ENCODE data around the gene LMX1A.

LMX1A gene

DNA sequence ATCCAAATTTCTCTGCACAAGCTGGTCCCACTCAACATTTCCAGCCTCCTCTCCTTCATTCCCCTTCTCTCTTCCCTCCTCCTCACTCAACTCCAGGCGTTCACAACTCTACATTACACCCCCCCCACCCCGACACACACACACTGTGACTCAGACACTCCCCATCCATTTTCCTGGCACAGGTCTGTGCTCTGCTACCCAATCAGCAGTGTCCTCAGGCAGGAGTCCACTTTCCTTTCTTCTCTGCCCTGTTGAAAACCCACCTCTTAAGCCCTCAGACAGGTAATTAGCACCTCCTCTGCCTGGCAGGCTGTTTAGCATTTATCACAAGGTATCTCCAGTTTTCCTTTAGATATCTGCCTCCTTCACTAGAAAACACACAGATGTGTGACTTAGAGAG lies 8.8 kb upstream of the LMX1A start:
- DNase-seq: no peak

DNA sequence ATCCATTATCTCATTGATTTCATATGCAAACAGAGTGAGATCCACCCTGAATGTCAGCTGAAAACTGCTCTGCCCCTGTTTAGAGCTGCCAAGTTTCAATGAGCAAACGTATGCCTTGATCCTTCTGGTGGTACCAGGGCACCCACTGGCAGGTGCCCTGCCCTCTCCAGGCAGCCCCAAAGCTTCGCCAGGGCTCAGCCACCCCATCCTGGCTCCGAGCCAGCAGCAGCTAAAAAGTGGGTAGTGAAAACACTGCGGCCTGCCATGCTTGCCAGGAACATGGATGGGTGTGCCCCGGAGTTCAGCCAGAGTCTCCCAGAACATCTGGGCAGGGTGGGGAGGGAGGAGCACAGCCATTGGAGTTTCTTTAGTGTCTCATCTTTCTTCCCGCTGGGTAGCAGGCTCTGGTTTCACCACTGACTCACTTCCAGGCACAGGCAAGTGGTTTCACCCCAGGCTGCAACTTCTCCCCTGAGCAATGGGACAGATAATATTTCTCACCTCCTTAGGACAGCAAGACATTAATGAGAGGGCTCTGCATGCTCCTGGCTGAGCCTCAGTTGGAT lies 8.1 kb upstream of the LMX1A start:
- peak; percentile 21 for DNase-seq

DNA sequence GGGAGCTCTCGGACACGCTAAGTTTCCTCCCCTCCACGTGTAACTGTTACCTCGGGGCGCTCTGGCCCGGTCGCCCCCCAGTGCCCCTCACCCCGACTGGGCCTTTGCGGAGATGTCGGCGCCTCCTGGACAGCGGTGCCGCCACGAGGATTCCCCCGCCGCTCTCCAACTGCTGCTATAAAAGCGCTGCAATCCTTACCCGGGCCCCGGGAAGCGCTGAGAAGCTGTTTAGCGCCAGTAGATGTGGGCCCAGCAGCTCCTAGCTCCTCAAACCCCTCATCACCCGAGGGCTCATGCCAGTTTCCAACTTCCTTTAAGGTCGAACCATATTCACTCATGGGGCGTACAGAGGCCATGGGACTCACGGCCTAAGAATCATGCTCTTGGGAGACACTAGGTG lies 361 bp upstream of the LMX1A start:
- no peak for DNase-seq

DNA sequence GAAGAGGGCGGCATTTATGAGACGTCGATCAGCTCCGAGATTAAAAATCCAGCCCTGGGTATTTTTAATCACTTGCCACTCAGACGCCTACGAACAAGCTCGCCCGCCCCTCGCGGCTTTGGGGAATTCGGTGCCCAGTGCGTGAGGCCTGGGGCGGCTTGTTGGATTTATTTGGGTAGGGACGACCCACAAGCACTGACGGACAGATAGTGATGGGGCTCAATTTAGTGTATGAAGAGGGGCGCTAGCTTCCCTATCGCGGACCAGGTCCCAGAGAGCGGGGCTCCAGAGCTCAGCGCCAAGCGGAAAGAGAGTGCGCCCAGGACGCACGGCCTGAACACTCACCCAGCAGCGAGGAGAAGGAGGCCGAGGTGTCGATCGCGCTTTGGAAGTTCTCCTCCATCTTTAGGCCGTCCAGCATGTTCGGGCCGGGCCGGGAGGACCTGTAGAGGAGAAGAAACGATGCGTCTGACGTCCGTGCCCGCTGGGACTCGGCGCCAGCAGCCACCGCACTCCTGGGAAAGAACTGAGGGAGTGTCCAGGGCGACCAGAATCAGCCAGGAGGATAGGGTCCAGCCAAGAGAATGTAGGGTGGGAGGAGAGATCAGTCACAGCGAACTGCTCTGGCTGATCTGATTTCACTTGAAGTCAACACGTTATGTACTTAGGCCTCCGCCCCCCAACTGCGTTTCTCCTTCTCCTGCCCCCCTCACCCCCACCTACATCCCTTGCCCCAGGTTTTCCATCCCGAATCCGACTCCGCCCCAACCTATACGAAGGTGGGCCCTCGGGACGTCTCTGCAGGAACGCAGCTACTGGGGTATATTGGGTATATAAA lies 1.2 kb downstream of the LMX1A start:
- no peak for DNase-seq

DNA sequence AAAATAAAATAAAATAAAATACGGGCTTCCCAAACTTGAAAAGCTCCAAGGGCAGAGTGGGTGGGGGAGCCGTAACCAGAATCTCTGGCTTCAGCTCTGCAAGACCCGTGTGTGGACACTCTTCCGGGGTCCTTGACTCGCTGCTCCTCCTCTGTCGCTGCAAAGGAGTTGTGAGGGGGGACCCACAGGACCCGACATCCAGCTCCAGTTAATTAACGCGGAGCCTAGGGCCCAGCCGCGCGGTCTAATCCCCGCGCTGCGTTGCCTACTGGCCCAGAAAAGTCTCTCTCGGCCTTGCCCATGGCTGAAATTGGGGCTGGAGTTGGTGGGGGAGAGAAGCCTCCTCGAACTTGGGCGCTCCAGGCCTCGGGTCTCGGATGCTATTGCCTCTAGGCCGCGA lies 1.8 kb downstream of the LMX1A start:
- DNase-seq: no peak

DNA sequence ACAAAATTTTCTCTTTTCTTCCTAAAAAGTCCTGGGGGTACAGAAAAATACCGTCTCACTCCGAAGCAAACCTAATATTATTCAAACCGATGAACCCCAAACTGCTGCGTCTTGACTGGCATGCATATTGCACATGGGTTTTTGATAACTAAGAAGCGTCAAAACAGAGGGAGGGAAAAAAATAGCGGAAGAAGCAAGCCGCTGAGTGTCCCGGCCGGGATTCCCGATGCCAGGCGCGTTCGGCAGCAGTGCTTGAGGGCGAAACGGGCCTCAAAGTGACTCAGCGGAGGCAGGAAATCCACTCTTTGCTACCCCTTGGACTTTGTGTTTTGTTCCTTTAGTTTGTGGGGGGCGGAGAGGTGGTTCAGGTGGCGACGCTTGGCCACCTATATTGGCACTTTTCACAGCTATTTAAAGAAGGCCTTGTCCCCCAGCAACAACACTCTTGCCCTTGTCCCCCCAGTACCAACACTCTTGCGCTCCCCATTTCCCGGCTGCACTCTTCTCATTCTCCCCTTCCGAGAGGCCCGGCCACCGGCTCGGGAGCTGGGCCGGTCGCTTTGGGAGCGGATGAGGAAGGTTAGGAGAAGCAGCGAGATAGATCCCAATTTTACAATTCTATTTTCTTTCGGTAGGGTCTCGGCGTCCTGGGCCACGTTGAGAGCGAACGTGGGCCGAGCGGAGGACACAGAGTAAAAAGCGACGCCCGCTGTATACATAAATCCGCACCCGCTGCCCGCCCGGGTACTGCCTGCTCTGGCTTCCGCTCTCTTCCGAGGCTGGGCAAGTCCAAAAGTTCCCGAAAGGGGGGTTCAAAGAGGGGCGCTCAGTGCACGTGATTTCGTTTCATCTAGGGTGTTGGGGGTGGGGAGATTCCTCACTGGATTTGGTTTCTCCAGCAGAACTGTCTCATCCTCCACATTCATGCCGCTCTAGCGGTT lies 2.5 kb downstream of the LMX1A start:
- DNase-seq: no peak

DNA sequence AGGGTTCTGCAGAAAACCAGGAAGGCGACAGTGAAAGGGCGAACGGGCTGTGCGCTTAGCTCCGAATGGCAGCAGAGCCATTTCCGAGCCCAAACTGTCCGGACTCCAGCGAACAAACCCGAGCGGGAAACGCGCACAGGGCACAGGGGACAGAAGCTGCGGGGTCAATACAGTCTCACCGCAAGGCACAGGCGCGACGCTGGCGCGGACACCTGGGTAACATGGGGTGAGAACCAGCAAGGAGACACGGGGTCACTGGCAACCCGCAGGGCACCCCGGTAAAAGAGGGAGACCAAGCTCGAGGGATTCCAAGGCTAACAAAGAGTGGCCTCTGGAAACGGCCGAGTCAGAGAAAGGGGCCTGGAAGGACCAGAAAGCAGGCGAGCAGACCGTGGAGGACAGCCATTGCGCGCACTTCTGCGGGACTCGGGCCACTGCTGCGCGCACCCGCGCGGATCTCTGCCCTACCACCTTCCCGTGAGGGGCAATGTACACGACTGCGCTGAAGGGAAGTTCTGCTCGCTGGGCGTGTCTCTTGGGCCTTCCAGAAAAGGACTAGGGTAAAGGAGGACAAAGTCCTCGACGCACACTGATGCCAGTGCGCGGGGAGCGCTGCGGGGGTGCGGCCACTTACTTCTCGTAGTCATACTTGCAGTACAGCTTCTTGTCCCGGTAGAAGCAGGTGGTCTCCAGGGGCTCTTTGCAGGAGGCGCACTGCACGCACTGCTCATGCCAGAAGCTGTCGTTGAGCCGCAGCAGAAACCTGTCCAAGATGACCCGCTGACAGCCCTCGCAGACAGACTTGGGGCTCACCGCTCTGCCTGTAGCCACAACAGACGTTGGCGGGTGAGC lies 3.8 kb downstream of the LMX1A start:
- no peak for DNase-seq

DNA sequence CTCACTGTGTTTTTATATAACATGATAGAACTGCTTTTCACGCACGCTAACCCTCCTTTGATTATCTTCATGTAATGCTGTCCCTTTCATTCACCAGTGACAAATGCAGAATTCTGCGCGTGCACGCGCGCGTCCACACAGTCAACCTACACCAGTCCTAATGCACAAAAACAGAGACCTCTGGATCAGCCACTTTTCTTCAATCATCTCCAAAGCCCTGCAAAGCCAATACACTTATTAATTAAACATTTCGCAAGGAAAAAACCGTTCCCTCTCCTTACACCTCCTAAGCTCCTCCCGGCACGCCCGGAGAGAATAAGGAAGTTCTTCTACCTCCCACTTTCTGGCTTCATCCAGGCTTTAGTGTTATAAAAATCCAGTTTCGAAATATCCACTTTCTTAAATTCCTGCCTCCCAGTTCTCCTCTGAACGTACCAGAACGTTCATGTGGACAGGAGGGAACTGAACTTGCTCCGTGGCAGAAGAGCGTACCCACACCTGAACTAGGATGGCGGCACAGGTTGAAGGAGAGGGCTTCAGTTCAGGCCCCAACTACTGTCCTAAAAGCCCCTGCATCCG lies 4.6 kb downstream of the LMX1A start:
- DNase-seq: no peak

DNA sequence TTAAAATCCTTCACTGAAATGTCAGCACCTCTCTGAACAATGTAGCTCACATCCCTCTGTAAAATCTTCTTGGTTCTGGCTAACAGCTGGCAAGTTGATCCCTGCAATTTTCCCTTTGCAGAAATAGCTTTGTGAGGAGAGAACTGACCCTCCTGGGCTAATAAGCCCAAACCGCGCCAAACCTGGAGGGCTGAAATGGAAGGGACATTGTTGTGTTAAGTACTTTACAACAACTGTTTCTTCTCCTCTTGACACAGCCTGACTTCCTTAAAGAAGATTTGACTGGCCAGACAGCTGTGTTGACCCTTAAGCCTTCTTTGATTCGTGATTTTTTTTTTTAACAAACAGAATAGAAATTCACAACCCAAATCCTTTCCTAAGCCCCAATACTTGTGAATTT lies 5.7 kb downstream of the LMX1A start:
- no peak for DNase-seq

DNA sequence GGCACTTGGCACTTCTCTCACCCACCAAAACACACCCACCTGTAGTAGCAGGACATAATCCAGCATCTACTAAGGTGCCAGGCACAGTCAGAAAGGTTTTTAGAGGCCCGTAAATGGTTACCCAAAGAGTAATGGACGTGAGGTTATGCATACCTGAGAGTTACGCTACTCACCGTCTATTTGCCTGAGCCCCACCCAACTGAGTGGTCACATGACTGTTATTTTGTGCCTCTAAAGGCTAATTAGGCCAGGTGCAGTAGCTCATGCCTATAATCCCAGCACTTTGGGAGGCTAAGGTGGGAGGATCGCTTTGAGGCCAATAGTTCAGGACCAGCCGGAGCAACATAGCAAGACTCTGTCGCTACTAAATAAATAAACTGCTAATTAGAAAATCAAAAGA lies 11.0 kb downstream of the LMX1A start:
- DNase-seq: peak; percentile 34

DNA sequence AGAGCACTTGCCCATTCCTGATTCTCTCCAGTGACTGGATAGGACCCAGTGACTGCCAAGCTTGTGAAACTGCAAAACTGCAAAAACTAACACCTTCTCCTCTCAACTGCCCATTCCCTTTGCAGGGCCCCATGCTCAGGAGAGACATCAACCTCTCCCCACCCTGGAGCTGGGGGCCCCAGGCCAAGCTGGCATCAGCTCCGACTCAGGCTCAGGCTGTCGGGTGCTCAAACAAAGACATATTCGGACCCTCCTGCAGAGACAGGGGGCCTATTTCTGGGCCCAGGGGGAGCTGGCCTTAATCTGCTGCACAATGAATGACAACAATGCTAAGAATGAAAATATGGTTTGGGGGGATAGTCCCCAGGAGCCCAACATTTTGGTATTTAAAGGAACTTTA lies 11.8 kb downstream of the LMX1A start:
- no peak for DNase-seq

DNA sequence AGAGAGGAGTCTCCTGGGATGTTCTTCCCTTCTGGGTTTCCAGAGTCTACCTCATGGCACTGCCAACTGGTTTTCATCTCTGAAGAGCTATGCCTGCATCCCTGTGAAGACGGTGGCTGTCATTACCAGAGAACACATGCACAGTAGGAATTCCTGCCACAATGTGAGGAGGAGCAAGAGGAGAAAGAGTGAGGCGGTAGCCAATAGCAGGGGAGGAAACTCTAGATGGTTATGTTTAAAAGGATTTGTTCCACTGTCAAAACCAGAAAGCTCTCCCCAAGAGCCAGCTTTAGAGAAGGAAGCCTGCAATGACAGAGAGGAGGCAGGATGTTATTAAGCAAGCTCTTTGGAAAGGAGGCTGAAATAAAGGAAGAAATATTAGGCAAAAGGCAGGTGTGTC lies 12.3 kb downstream of the LMX1A start:
- DNase-seq: no peak

DNA sequence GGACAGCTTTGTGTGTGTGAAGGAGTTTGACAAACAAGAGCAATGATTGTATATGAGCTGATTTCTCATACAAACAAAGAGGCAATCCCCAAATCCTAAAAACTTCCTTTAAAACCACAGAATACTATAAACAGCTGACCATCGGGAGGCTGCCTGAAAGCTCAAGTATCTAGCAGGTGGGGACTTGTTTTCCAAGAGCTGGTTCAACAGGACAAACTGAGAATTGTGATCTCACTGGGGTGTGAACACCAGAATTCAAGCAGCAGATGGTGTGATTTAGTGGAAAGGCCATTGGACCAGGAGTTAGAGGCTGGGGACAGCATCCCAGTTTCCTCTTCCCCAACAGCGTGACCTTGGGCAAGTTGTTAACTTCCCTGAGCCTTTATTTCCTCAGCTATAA lies 13.9 kb downstream of the LMX1A start:
- peak; percentile 44 for DNase-seq

DNA sequence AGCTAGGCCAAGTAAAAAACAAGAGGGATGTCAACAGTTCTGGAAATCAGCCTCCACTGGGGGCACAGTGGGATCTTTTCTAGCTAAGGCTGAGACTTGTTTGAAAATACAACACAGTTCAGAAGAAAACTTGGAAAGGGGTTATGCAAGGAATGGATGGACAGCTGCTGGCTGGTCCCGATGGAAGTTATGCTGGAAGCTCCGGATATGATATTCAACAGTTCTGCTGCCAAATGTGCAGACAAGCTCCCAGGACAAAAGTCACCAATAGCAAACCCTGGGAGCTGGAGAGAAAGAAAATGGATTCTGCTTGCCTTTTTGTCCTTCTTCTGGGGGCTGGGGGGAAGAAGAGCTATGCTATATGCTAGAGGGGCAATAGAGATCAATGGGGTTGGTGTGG lies 14.3 kb downstream of the LMX1A start:
- no peak for DNase-seq

DNA sequence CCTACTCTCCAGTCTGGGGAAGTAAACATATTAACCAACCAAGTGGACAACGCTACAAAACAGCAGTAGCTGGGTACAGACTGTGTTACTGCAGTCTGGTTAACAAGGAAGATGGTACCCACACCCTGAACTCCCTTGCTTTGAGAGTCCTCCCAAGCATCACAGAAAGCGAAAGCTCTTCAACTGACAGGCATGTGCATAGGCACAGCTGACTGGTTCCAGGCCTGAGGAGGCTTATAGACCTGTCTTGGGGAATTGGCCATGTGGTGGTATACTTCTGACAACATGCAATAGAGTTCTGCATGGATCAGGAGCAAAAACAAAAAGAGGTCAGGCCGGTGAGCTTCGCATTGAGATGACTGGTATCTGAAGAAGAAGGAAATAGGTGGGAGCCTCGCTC lies 17.4 kb downstream of the LMX1A start:
- DNase-seq: no peak

DNA sequence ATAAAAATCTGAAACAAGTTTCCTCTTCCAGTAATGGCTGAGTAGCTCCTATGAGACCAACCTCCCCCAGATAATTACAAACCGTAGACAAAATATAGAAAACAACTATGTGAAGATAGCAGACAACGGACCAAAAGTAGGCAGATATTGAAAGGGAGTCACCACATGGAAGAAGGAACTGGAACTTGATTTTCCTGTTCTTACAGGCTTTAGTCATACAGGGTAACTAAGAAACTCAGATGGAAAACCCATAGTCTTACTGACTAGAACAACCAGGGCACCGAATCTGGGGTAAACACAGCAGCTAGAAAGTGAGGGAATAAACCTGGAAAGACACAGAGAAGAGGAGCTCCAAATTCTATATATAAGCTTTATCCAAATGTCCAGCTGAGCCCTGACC lies 26.0 kb downstream of the LMX1A start:
- DNase-seq: no peak

DNA sequence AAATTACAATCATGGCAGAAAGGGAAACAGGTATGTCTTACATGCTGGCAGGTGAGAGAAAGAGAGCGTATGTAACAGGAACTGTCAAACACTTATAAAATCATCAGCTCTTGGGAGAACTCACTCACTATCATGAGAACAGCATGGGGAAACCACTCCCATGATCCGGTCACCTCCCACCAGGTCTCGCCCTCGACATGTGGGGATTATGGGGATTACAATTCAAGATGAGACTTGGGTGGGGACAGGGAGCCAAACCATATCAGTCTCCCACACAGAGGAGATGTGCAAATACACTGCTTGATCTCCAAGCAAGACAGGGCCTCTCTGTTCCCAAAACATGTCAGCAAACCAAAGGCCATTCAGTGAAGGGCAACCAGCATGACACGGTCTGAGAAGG lies 27.4 kb downstream of the LMX1A start:
- DNase-seq: no peak

DNA sequence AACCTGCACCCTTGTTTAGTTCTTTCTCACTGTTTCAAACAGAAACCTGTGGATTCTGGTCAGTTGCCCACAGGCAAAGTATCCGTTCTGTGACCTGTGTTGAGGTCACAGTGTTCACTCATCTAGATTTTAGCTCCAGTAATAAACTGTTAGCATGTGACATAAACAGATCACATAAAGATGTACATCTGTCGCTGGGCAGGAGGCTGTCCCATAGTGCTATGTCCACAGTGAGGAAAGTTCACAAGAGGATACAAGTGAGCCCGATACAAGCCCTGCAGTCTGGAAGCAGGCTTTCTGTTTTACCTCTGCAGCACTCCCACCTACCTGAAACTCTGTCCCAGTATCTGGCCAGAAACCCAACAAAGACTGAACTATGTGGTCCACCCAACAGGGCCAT lies 28.4 kb downstream of the LMX1A start:
- DNase-seq: no peak

DNA sequence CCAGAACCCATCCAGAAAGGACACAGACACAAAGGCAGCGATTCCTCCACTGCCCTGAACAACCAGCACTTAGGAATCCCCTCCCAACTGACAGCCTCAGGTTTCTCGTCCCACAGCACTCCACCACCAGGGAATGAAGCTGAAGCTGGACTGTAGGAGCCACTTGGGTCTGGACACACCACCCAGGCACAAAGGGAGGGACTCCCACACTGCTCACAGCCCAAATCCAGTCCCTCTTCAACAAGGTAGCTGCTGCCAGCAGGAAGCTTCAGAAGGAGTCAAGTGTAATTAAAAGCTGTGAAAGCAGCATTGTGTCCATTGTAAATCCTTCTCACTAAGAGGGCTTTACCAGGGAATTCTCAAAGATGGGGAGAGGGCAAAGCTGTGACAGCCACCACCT lies 29.0 kb downstream of the LMX1A start:
- DNase-seq: no peak

DNA sequence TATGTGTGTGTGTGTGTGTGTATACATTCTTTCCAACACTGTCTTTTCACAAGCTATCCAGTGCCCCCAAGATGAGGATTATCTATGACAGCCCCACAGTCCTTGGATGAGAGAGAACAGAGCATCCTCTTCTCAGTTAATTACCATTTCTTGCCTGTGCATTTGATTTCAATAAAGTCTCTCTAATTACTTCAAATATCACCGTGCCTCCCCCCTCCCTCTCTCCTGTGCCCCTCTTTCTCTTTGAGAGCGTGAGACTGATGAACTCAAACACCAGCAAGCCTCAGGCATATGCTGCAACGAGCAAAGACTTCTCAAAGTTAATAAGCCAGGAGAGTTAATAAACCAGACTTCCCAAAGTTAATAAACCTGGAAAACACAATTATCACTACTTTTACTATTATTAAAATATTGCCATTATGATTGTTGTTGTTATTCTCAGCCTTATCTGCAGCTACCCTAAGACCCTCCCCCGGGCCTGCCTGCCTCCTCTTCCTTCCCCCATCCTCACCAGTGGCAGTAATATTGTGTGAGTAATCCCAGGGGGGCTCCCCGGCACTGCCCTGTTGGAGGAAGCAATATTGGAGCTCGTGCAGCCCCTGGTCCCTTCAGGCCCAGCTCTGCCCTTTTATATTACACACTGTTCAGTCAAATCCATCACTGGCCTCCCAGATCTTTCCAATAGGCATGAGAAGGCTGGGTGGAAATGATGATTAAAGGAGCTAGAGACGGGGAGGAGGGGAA lies 30.9 kb downstream of the LMX1A start:
- DNase-seq: no peak

DNA sequence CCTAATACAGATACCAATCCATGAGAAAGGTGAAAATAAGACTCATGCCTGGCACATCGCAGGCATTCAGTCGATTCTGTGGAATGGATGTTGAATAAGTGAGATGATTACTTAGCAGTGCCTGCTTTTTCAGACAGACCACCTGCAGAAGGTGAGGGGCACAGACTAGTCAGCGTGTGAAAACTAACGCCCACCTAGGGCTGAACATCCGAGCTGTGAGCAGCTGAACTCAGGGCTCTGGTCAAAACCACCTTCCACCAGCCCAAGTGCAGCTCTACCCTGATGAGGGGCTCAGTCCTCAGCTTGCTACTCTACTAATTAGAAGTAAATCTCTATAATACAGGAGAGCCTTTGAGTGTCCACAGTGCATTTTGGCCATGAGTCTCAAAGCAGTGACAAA lies 32.5 kb downstream of the LMX1A start:
- no peak for DNase-seq

DNA sequence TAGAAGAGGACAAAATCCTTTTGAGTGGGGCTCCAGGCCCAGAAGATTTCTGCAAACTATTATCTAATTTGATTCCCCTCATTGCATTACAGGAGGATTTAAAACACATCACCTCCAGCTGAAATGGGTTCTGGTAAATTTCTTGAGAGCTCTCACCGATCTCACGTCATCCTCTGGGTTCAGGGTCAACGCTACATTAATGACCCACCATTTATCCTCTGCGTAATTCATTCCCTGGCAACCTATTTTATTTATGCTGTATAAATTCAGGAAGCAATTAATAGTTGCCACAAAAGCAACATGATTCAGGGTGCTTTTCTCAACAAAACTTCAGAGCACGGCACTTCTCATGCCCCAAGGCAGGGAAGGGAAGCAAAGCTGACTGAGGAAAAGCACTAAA lies 38.9 kb downstream of the LMX1A start:
- peak; percentile 18 for DNase-seq
